PC-3 (cell line): Measurements from ENCODE around the gene GPC6. TPM values are rescaled to one million over a fixed set of nuclear protein-coding genes. Genes with fewer than 3 reads are reported as not detected.

Experiments used
- ATAC-seq: fragments of 200-7000 bp; cut with Tn5 transposase; 2 replicates; pipeline ENCODE4 v1.9.1; 2020; ENCODE audit warnings: mild to moderate bottlenecking, moderate library complexity
- BruUV-seq: library from RNA; stranded (reverse); fragments of 400-500 nt; replicated peaks from 2 replicates; lab custom pipeline; 2021; lab: Mats Ljungman, UMichigan
- CTCF ChIA-PET: fragments of 300-600 bp; sonication (Branson Sonifier 250); formaldehyde crosslinking; loops from one replicate; lab custom pipeline; 2022; ENCODE audit warnings: antibody characterized with exemption; lab: Charles Lee
- POLR2A ChIA-PET: fragments of 300-600 bp; sonication (Branson Sonifier 250); formaldehyde crosslinking; loops from one replicate; lab custom pipeline; 2022; ENCODE audit warnings: antibody characterized with exemption; ENCODE audit not compliant: unreplicated experiment; lab: Charles Lee
- DNase-seq: peaks from one replicate; pipeline ENCODE4 v3.0.0-alpha.2; 2015
- H2AFZ ChIP-seq: fragments of 300-600 bp; sonication (generic); 2 replicates; pipeline ENCODE4 v1.6.0; 2016; ENCODE audit warnings: antibody characterized with exemption, low read length
- H3F3A ChIP-seq: fragments of 300-600 bp; sonication (generic); one replicate; pipeline ENCODE4 v1.6.0; 2017; ENCODE audit warnings: antibody characterized with exemption, low read length, control low read depth, mild to moderate bottlenecking; ENCODE audit not compliant: unreplicated experiment
- H3K27ac ChIP-seq: fragments of 300-600 bp; sonication (generic); 2 replicates; pipeline ENCODE4 v1.5.1; 2016; ENCODE audit warnings: mild to moderate bottlenecking, low read length
- H3K27me3 ChIP-seq: fragments of 300-600 bp; sonication (generic); 2 replicates; pipeline ENCODE4 v1.6.1; 2016; ENCODE audit warnings: low read length, mixed read lengths
- H3K36me3 ChIP-seq: fragments of 300-600 bp; sonication (generic); 2 replicates; pipeline ENCODE4 v1.6.1; 2016; ENCODE audit warnings: low read depth, mixed run types, low read length, mixed read lengths
- H3K4me1 ChIP-seq: fragments of 300-600 bp; sonication (generic); 2 replicates; pipeline ENCODE4 v1.5.1; 2016; ENCODE audit warnings: low read length; ENCODE audit not compliant: insufficient read depth
- H3K4me2 ChIP-seq: fragments of 300-600 bp; sonication (generic); 2 replicates; pipeline ENCODE4 v1.6.0; 2016; ENCODE audit warnings: low read length
- H3K4me3 ChIP-seq: fragments of 300-600 bp; sonication (generic); 2 replicates; pipeline ENCODE4 v1.5.1; 2016; ENCODE audit warnings: mild to moderate bottlenecking, low read length, mixed read lengths
- H3K79me2 ChIP-seq: fragments of 300-600 bp; sonication (generic); 2 replicates; pipeline ENCODE4 v1.6.1; 2017; ENCODE audit warnings: low read length, mixed read lengths
- H3K9ac ChIP-seq: fragments of 300-600 bp; sonication (generic); 2 replicates; pipeline ENCODE4 v1.6.0; 2016; ENCODE audit warnings: mild to moderate bottlenecking, low read length
- H3K9me2 ChIP-seq: fragments of 300-600 bp; sonication (generic); replicated peaks from 2 replicates; pipeline ENCODE4 v1.6.1; 2016; ENCODE audit warnings: mixed run types, low read length, mixed read lengths
- H3K9me3 ChIP-seq: fragments of 300-600 bp; sonication (generic); 2 replicates; pipeline ENCODE4 v1.6.1; 2016; ENCODE audit warnings: low read length, mixed read lengths
- H4K20me1 ChIP-seq: fragments of 300-600 bp; sonication (generic); 2 replicates; pipeline ENCODE4 v1.6.1; 2016; ENCODE audit warnings: low read length, mixed read lengths
- EZH2 ChIP-seq: fragments of 300-600 bp; sonication (generic); IDR thresholded peaks from one replicate; pipeline ENCODE4 v1.6.1; 2017; ENCODE audit warnings: antibody characterized with exemption, mild to moderate bottlenecking, low read length; ENCODE audit not compliant: unreplicated experiment
- EZH2phosphoT487 ChIP-seq: fragments of 300-600 bp; sonication (generic); IDR thresholded peaks from 2 replicates; pipeline ENCODE4 v1.6.1; 2018; ENCODE audit warnings: mild to moderate bottlenecking, antibody characterized with exemption, low read length, borderline replicate concordance
- intact Hi-C: fragments of 100-400 bp; cut with micrococcal nuclease; formaldehyde crosslinking; loops from 2 replicates; pipeline ENCODE4 v1.9.0; 2023
- total RNA-seq: library from RNA; depleted of rRNA; stranded (reverse); fragments of >200 nt; gene quantifications from 2 replicates; pipeline ENCODE4 v1.2.3, GENCODE V29; 2014
- TF ChIP-seq, protein P1 (sequence below): fragments of 300-600 bp; sonication (generic); conservative IDR thresholded peaks from 2 replicates; pipeline ENCODE4 v1.5.1; 2017; ENCODE audit warnings: antibody characterized with exemption, low read depth, mild to moderate bottlenecking, low read length

The GPC6 gene
- total RNA-seq, 1 experiment from 2014 or later: 3.5 TPM

DNA sequence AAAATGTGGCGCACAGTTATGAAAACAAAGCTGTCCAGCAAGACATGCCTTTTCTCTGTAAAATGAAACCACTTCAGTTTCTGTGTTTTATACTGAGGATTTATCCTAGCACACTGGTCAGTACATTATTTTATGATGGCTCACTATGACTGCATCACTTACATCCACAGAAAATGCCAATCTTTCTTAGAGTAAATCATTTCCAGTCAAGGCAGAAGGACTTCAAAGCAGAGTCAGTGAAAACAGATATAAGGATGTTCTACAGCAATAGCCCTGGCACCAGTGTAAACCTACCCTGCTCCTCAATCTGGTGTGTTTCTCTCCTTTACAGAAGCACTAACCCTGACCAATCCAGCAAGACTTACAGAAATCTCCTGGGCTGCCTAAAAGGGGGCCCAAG, 473.5 kb downstream of the GPC6 start:
- H3K4me1 ChIP-seq: no peaks in the 10 kb centered on the region
- DNase-seq (no peak), ATAC-seq (no peak)
- no peaks in the 10 kb centered on the region for H3K27me3 ChIP-seq
- CTCF ChIA-PET: no interaction called here
- no peak overlapping the region for H3K4me2 ChIP-seq
- no peaks in the 10 kb centered on the region for H4K20me1 ChIP-seq
- H3K9me2 ChIP-seq: no peaks in the 10 kb centered on the region
- H3K27ac ChIP-seq: no peak overlapping the region
- no peak overlapping the region for H3K4me3 ChIP-seq
- no peak for TF ChIP-seq EZH2
- TF ChIP-seq EZH2phosphoT487: no peak
- TF ChIP-seq, protein P1, sequence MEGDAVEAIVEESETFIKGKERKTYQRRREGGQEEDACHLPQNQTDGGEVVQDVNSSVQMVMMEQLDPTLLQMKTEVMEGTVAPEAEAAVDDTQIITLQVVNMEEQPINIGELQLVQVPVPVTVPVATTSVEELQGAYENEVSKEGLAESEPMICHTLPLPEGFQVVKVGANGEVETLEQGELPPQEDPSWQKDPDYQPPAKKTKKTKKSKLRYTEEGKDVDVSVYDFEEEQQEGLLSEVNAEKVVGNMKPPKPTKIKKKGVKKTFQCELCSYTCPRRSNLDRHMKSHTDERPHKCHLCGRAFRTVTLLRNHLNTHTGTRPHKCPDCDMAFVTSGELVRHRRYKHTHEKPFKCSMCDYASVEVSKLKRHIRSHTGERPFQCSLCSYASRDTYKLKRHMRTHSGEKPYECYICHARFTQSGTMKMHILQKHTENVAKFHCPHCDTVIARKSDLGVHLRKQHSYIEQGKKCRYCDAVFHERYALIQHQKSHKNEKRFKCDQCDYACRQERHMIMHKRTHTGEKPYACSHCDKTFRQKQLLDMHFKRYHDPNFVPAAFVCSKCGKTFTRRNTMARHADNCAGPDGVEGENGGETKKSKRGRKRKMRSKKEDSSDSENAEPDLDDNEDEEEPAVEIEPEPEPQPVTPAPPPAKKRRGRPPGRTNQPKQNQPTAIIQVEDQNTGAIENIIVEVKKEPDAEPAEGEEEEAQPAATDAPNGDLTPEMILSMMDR: no peak
- H3F3A ChIP-seq: no peaks in the 10 kb centered on the region
- H2AFZ ChIP-seq: no peak overlapping the region
- no peaks in the 10 kb centered on the region for H3K36me3 ChIP-seq
- H3K9me3 ChIP-seq: no peaks in the 10 kb centered on the region
- H3K79me2 ChIP-seq: no peaks in the 10 kb centered on the region
- POLR2A ChIA-PET: no interaction called here
- H3K9ac ChIP-seq: no peak overlapping the region
- intact Hi-C loops: no loop called here
- BruUV-seq: no TSS peak

DNA sequence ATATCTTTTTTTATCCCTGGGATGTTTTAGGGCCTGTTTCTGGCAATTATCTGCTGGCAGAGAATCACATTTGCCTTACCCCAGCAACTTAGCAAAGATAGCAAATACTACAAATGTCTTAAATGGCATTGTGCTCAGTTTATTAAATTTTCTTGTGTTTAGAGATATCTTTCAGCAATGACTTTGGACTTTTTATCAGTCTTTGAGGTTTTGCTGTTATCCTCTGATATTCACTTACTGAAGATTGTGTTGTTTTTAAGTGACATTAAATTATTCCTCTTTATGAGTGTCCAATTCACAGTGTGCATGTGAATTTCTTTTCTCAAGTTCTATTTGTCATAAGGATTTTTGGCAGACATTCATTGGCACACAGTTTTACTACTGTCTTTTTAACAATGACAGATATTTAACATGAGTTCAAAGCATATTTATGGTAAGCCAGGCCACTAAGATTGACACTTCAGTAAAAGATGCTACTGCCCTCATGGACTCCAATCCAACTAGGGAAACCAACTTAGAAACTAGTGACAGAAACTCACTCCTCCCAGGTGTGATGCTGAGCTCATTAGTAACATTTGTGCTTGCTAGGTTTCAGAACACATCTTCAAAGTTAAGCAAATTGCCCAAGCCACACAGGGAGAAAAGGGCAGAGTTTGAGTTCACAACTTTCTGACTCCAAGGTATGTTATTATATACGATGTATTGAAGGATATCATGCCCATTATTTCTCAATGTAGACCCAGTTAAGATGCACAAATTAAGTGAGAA, 481.9 kb downstream of the GPC6 start:
- Histone ChIP-seq H3K27me3 (no peaks in the 10 kb centered on the region), H3K79me2 (no peaks in the 10 kb centered on the region), H3K9me3 (no peaks in the 10 kb centered on the region), H4K20me1 (no peaks in the 10 kb centered on the region), H3K9ac (no peak overlapping the region), H3K9me2 (no peaks in the 10 kb centered on the region), H3K4me1 (no peaks in the 10 kb centered on the region), H3F3A (no peaks in the 10 kb centered on the region), H3K4me3 (no peak overlapping the region), H2AFZ (no peak overlapping the region), H3K27ac (no peak overlapping the region), H3K36me3 (no peaks in the 10 kb centered on the region), H3K4me2 (no peak overlapping the region)
- intact Hi-C loops: no loop called here
- ATAC-seq (peak; percentile 22; the same call in 1 of the 2 replicates), DNase-seq (peak; percentile 8)
- ChIA-PET CTCF (no interaction called here), POLR2A (no interaction called here)
- TF ChIP-seq EZH2: no peak
- no peak for TF ChIP-seq EZH2phosphoT487
- no TSS peak for BruUV-seq

DNA sequence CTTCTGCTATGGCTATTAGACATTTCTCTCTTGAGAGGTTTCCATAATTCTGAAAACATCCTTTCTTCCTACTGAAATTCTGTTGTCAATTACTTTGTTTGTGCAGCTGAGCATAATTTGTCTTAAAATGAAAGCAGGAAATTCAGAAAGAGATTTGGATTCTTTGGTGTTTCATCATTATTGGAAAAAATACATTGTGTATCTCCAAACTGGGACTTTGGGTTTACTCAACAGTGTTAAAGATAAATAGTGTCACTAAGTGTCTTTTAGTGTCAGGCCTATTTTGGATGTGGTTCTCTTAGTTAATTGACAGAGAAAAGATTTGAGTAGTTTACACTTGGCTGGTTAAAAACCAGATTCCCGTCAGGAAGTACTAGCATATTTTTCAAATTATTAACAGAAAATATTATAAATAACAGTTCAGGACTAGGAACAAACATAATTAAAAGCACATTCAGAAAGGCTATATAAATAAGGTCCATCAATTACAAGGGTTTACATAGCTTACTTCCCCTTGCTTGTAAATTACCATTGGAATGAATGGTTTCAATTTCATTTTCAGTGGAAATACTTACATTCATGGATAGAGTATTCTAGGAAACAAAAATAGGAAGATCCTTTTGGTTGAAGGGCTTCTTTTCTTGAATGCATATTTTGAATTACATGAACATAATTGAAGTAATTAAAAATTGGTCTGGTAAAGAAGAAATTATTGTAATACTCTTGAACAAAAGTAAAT, 483.1 kb downstream of the GPC6 start:
- no peak for TF ChIP-seq EZH2
- TF ChIP-seq, protein P1: no peak
- no peak for TF ChIP-seq EZH2phosphoT487
- H3K9me3 ChIP-seq: no peaks in the 10 kb centered on the region
- no TSS peak for BruUV-seq
- no peaks in the 10 kb centered on the region for H3K27me3 ChIP-seq
- H4K20me1 ChIP-seq: no peaks in the 10 kb centered on the region
- CTCF ChIA-PET: no interaction called here
- no peaks in the 10 kb centered on the region for H3K79me2 ChIP-seq
- no peak overlapping the region for H3K27ac ChIP-seq
- no peaks in the 10 kb centered on the region for H3K36me3 ChIP-seq
- H3F3A ChIP-seq: no peaks in the 10 kb centered on the region
- H3K9ac ChIP-seq: no peak overlapping the region
- H3K4me1 ChIP-seq: no peaks in the 10 kb centered on the region
- no peak overlapping the region for H3K4me3 ChIP-seq
- intact Hi-C loops: no loop called here
- POLR2A ChIA-PET: no interaction called here
- no peaks in the 10 kb centered on the region for H3K9me2 ChIP-seq
- H3K4me2 ChIP-seq: no peak overlapping the region
- DNase-seq (no peak), ATAC-seq (no peak)
- no peak overlapping the region for H2AFZ ChIP-seq
